ENCODE results near the gene TAF6L.
"Not testable (repeated sequence)": the region's sequence is repeated elsewhere in the genome, so short reads cannot be mapped to it uniquely, and the experiment has no call there.

Gene TAF6L

DNA sequence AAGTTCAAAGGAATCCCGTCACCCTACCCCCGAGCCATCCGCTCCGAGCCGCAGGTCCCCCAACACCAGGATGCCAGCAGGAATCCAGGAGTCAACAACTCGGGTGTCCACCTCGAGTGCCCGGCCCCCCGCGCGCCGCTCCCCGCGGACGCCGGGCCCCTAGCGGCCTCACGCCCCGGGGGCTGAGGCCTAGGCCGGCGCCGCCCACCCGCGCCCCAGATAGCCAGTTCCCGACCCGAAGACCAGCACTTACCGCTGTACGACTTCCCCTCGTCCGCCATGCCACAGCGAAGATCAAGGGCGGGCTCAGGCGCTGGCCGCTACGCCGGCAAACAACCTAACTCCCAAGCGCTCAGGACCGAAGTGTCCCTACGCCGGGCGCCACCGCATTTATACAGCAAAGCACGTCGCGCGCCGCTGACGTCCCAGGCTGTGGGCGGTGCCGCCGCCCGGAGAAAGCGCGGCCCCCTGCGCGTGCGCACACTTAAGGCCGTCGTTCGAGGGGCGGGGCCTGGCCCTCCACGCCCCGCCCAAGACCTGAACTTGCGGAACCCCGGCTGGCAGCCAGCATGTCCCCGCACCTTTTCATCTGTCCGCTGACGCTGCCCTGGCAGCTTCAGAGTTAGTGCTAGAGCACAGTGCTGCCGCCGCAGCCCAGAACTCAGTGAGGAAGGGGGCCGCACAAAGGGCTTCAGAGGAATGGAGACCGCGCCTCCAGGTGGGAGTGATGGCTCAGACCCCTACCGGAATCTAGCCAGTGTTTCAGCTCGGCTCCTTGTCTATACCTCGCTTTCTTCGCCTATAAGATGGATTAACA, 34.1 kb downstream of the TAF6L start, which contains the start of gene NXF1:
NXF1 (minus strand) TSS at position 365 of the 817 bp plus-strand sequence; CDS start at position 281, 84 bp downstream.
- peak; percentile 95 for DNase-seq (ENCODE audit: low spot score)

DNA sequence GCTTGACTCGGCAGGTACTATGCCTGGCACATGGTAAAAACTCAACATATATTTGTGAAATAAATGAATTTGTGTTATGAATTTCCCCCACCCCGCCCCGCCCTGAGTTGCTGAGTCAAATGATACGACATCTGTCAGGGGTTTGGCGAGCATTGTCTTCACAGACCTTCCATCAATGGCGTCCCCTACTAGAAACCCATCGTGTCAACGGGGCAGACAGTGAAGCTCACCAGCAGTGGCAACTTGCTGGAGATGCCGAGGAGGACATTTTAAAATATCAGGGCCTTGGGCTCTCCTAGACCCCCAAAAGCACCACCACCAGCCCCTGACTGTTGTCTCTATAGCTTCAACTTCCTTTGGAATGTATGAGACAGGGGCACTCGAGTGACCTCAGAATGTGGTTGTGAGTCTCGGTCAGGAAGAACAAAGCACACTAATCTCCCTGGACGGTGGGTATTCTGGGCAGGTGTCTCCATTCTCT, 34.8 kb downstream of the TAF6L start:
- DNase-seq (ENCODE audit: low spot score): no peak

DNA sequence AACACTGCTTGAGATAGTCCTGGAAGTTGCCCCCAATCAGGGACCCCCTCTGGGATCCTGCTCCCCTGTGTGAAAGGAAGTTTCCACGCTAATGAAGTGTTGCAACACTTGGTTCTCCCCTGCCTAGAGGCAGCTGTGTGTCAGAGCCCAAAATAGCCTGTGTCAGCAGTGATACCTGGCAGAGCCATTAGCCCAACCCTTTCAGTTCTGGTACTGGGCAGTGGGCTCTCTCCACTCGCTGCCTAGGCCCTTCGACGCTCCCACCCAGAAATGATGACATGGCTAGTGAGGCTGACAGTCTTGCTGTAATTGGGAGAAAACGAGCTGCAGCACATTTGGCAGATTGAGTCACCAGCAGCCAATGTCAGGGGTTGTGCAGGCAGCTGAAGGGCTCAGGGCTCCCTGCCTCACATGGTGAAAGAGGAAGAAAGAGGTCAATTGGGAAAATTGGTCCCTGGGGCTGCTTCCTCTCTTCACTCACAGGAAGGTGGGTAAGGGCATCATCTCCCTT, 35.5 kb downstream of the TAF6L start:
- DNase-seq (ENCODE audit: low spot score): no peak

DNA sequence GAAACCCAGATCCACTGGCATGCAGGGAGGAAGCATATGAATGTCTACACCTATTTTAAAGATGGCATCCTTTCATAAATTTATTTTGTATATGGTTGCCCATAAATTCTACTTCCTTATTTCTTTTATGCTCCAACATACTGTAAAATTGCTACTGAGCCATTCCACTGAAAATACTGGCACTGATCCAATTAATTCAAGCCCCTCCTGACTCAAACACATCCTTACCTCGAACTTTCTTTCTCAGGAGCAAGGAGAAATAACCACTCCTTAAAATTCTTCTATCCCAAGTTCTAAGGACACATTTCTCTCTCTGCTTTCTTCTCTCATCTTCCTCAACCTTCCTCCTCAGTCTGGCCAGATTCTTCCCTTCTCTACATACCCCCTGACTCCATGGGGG, 39.6 kb downstream of the TAF6L start:
- no peak for DNase-seq (ENCODE audit: low spot score)

DNA sequence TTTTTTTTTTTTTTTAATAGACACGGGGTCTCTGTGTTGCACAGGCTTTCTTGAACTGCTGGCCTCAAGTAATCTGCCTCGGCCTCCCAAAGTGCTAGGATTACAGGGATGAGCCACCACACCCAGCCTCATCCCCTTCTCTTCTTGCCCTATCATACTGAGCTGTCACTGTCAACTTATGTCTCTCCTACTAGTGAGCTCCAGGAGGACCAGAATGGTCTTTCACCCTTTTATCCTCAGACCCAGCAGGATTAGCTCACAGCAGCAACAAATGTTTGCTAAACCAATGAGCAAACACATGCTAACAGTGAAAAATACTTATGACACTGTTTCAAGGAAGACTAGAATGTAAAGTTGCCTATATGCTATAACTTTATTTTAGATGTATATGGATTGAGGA, 40.5 kb downstream of the TAF6L start:
- DNase-seq (ENCODE audit: low spot score): no peak

DNA sequence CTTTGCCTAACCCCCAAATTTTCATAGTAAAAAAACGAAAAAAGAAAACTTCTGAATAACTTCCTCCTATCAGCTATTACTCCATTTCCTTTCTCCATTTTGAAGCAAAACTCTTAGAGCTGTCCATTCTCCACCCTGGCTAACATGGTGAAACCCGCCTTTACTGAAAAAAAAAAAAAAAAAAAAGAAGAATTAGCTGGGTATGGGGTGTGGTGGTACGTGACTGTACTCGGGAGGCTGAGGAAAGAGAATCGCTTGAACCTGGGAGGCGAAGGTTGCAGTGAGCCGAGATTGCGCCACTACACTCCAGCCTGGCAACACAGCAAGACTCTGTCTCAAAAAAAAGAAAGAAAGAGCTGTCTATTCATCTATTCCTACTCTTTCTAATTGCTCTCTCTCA, 45.4 kb downstream of the TAF6L start:
- no peak for DNase-seq (ENCODE audit: low spot score)

DNA sequence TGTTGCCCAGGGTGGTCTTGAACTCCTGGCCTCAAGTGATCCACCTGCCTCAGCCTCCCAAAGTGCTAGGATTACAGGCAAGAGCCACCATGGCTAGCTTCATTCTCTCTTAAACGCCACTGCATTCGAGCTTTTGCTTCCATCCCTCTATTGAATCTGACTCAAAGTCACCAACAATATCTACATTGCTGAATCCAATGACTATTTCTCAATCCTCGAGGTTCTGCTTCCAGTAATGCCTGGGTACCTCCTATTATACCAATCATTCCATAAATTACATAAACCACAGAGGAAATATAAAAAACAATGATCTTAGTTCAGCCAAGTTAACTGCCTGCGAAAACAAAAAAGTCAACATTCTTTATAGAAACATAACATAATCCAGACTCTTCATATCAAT, 45.9 kb downstream of the TAF6L start:
- DNase-seq (ENCODE audit: low spot score): no peak

DNA sequence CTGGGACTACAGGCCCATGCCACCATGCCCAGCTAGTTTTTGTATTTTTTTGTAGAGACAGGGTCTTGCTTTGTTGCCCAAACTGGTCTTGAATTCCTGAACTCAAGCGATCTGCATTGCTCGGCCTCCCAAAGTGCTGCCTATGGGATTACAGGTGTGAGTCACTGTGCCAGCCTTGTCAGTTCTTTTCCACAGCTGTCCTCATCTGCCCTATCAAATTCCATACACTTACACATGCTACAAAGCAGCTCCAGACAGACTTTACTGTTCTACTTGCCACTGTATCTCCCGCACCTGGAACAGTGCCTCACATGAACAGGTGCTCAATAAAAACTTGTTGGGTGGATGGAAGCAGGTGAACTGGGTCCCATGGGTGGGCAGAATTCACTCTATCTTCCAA, 52.5 kb downstream of the TAF6L start:
- no peak for DNase-seq (ENCODE audit: low spot score)

DNA sequence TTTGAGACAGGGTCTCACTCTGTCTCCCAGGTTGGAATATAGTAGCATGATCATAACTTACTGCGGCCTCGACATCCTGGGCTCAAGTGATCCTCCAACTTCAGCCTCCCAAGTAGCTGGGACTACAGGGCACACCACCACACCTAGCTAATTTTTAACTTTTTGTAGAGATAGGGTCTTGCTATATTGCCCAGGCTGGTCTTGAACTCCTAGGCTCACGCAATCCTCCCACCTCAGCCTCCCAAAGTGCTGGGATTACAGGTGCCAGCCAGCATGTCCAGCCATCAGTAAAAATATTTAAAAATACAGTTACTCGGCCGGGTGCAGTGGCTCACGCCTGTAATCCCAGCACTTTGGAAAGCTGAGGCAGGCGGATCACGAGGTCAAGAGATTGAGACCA, 56.9 kb downstream of the TAF6L start:
- not testable (repeated sequence) for DNase-seq (ENCODE audit: low spot score)

DNA sequence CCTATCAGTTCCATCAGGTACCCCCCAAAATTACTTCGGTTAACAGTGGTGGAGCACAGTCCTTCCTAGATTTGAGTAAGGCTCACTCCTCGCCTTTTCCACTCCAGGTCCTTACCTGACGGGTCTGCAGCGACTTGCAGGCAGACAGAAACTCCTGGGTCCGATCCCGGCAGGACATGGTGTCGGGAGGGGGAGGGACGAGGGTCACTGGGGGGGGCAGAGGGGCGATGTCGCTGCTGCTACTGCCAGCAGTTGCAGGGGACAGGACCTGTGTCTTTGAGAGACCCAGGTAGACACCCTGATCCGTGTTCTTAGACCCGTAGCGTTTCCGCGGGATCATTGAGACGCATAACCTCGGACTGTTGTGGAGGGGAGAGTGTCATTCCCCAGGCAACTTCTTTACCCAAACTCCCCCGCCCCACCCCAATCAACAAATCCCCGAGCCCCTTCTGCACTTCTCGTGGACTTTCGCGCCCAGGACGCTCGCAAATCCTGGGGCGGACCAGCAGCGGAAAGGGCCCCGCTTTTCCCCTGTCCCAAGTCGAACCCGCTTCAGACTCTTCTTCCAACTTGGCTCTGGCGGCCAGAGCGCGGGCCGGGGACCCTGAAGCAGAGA, 59.8 kb downstream of the TAF6L start:
- DNase-seq (ENCODE audit: low spot score): no peak

DNA sequence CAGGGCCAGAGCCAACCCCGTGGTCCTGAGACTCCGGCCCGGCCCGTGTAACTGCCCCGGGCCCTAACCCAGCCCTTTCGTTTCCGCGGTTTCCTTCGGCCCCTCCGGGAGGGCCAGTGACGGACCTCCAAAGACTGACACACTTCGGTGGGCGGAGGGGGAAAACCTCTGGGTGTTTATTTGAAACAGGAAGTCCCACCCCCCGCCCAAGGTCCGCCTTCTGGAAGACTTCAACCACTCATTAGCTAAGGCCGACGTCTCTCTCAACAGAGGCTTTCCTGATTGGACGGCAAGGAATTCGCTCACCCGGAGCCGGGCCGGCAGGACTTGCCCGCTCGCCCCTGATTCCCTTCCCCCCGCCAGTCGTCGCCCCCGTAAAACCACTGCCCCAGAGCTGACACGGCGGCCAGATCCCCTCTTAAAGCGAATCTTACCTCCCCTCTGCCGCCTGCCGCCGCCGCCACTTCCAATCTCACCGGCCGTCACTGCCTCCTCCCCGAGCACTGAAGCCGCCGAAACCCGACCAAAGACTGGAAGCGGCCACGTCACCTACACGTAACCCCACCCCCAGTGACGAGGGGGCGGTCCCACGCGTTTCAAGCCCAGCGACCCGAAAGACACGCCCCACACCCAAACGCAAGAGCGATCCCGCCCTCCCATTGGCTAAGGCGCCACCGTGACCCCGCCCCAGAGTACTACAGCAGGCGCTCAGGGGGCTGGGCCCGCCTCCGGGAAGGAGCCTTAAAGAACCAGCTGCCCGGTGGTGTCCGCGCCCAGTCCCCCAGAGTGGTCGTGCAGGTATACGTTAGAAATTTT, 60.5 kb downstream of the TAF6L start, which contains the start of gene STX5:
STX5 (minus strand) TSS at position 532 of the 816 bp plus-strand sequence. CDS start 808 bp downstream, outside the sequence.
- peak; percentile 99 for DNase-seq (ENCODE audit: low spot score)

DNA sequence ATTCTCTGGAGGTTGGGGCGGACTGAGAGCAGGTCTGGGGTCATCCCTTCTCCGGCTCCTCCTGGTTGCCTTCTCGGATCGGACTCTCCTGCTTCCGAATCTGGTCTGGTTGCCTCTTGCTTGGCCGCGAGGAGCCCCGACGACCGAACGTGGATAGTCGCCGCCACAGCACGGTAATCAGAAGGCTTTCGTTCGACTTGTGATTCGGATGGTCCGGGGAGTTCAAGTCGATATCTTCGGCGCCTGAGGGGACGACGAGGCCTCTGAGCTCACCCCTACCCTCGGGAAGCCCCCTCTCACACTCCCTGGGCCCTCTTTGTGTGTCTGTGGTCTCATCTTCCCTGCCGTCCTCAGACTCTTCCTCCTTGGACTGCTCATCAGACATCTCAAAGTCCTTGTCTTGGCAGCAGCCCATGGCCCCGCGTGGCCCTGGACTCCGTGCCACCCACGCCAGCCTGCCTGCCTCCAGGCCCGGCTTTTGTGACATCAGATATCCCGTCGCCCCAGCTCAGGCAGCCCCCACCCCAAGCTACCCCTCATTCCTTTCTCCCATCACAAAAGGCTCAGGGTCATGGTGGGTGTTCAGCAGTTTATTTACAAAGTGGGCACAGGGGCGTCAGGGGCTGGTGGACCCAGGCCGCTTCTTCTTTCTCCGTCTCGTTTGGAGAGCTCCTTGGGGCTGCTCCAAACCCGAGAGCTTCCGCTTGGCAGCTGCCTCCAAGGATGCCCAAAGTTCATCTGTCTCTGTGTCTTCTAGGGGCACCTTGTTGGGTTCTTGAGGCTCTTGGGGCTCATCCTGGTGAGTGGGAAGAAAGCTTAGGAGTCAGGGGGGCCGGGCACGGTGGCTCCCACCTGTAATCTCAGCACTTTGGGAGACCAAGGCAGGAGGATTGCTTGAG, 61.4 kb downstream of the TAF6L start, which contains the start of gene TEX54:
TEX54 (minus strand) TSS at position 506 of the 899 bp plus-strand sequence.
- DNase-seq (ENCODE audit: low spot score): no peak

DNA sequence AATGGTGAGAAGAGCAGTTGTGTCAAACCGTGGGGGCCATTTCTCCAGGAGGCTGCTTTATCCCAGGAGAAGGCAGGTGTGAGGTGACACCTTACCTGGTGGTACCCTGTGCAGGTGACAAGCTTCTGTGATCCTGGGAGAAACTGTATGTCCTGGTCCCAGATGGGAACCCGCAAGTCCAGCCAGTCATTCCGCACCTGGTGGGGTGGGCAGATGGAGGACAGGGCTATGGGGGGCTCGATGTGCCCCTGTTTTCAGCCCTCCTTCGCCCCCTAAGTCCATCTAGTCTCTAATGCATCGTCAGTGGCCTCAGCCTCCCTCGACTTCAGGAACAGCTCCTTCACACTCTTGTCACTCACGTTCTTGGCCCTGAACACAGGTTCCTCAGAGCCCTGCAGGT, 64.1 kb downstream of the TAF6L start:
- no peak for DNase-seq (ENCODE audit: low spot score)

Measured in putamen (tissue), 1 donor.